HFFc6 (cell line): ENCODE data around the gene SLC6A15. TPM values are rescaled to one million over a fixed set of nuclear protein-coding genes. Genes with fewer than 3 reads are reported as not detected.

ENCODE experiments used
- DNase-seq: peaks from one replicate; pipeline ENCODE4 v3.0.0-alpha.2; 2018
- H3K27ac Mint-ChIP-seq: 2 replicates; pipeline ENCODE4 v1.8.0; 2020; ENCODE audit warnings: mild to moderate bottlenecking, mixed read lengths
- H3K27me3 Mint-ChIP-seq: 2 replicates; pipeline ENCODE4 v1.8.0; 2021; ENCODE audit warnings: mild to moderate bottlenecking, moderate library complexity, mixed read lengths; ENCODE audit not compliant: insufficient read depth
- H3K36me3 Mint-ChIP-seq: 2 replicates; pipeline ENCODE4 v1.8.0; 2021; ENCODE audit warnings: low read depth, mixed read lengths
- H3K4me1 Mint-ChIP-seq: 2 replicates; pipeline ENCODE4 v1.8.0; 2020; ENCODE audit warnings: low read depth, mixed read lengths
- H3K4me3 Mint-ChIP-seq: 2 replicates; pipeline ENCODE4 v1.8.0; 2020; ENCODE audit warnings: mild to moderate bottlenecking, moderate library complexity, mixed read lengths
- H3K9me3 Mint-ChIP-seq: 2 replicates; pipeline ENCODE4 v1.8.0; 2020; ENCODE audit warnings: mild to moderate bottlenecking, mixed read lengths
- long read RNA-seq: library from polyadenylated mRNA; unstranded; transcript quantifications from one replicate; pipeline ENCODE4 v2.0.0, GENCODE V29; 2019
- total RNA-seq, 6 experiments: library from RNA; stranded (reverse); fragmentation: NEBNext Ultra II Directional; extraction: Animal tissue kit (Norgen Biotek cat#: 25700); gene quantifications; 2 replicates in 1 of 6; 3 replicates in 5 of 6; pipeline ENCODE4 v1.2.3, GENCODE V29; 2021
- TF ChIP-seq, protein P1 (sequence below): fragments of 200-600 bp; sonication (generic); IDR thresholded peaks from 2 replicates; pipeline ENCODE4 v1.5.0; 2021; ENCODE audit warnings: antibody characterized with exemption, mild to moderate bottlenecking

Gene SLC6A15
- not detected for total RNA-seq
- long read RNA-seq: 0 reads

- peak within 1 kb of the TSS; percentile 88 for H3K4me3 Mint-ChIP-seq
- no peak within 1 kb of the TSS for H3K27ac Mint-ChIP-seq
These were observed at the start of gene SLC6A15 for GRCh38 chr12:84912198-84913128. Gene SLC6A15 (minus strand): TSS chr12:84912799. CDS start chr12:84892120, 20,679 bp downstream.

GRCh38 chr12:84960918-84961317 is 48.3 kb upstream of the SLC6A15 start:
- TF ChIP-seq, protein P1, sequence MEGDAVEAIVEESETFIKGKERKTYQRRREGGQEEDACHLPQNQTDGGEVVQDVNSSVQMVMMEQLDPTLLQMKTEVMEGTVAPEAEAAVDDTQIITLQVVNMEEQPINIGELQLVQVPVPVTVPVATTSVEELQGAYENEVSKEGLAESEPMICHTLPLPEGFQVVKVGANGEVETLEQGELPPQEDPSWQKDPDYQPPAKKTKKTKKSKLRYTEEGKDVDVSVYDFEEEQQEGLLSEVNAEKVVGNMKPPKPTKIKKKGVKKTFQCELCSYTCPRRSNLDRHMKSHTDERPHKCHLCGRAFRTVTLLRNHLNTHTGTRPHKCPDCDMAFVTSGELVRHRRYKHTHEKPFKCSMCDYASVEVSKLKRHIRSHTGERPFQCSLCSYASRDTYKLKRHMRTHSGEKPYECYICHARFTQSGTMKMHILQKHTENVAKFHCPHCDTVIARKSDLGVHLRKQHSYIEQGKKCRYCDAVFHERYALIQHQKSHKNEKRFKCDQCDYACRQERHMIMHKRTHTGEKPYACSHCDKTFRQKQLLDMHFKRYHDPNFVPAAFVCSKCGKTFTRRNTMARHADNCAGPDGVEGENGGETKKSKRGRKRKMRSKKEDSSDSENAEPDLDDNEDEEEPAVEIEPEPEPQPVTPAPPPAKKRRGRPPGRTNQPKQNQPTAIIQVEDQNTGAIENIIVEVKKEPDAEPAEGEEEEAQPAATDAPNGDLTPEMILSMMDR: no peak
- Mint-ChIP-seq H3K36me3 (no peaks in the 10 kb centered on the region), H3K27ac (no peak overlapping the region), H3K4me3 (no peak overlapping the region), H3K9me3 (peaks cover 4% of the 10 kb centered on the region), H3K27me3 (no peaks in the 10 kb centered on the region; the same call in 1 of the 2 replicates), H3K4me1 (no peaks in the 10 kb centered on the region)
- no peak for DNase-seq

More at GRCh38 chr12:84912198-84913128, at the start of gene SLC6A15:
- H3K36me3 Mint-ChIP-seq: no peaks in the 10 kb centered on the region
- no peak for DNase-seq
- peaks cover 18% of the 10 kb centered on the region for H3K27me3 Mint-ChIP-seq
- TF ChIP-seq, protein P1: peak; percentile 35; the same call in 1 of the 2 replicates
- peaks cover 20% of the 10 kb centered on the region for H3K4me1 Mint-ChIP-seq
- H3K9me3 Mint-ChIP-seq: no peaks in the 10 kb centered on the region

GRCh38 chr12:84955298-84955697 is 42.7 kb upstream of the SLC6A15 start:
- H3K36me3 Mint-ChIP-seq: no peaks in the 10 kb centered on the region
- H3K9me3 Mint-ChIP-seq: no peaks in the 10 kb centered on the region
- H3K4me3 Mint-ChIP-seq: no peak overlapping the region
- H3K27me3 Mint-ChIP-seq: no peaks in the 10 kb centered on the region
- no peaks in the 10 kb centered on the region for H3K4me1 Mint-ChIP-seq
- TF ChIP-seq, protein P1: no peak
- DNase-seq: no peak
- no peak overlapping the region for H3K27ac Mint-ChIP-seq

- no peaks in the 10 kb centered on the region for H3K9me3 Mint-ChIP-seq
- H3K36me3 Mint-ChIP-seq: no peaks in the 10 kb centered on the region
- TF ChIP-seq, protein P1: no peak
- no peaks in the 10 kb centered on the region for H3K27me3 Mint-ChIP-seq
- no peaks in the 10 kb centered on the region for H3K4me1 Mint-ChIP-seq
- no peak overlapping the region for H3K27ac Mint-ChIP-seq
- no peak for DNase-seq
- H3K4me3 Mint-ChIP-seq: no peak overlapping the region
These were observed 41.8 kb upstream of the SLC6A15 start for GRCh38 chr12:84954415-84954814.

DNA sequence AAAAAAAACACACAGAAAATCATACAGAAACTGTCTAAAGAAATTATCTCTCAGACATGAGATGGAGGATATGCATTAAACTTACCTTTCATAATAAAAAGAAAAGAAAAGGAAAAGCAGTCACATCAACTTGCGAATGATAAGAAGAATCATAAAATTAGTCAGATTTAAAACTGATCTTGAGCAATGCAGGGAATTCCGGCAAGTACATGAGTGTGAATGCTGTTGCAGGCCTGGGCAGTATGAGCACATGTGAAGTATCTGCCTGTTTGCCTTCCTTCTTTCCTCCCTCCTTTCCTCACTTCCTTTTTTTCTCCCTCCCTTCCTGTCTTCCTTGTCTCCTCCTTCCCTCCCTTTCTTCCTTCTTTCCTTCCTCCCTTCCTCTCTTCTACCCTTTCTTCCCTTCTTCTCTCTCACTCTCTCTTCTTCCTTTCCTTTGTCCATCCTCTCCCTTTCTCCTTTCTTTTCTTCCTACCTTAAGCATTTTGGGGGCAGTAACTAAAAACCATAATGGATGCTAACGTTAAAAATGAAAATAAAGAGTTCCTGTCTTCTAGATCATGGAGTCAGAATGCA is 38.5 kb upstream of the SLC6A15 start:
- Mint-ChIP-seq H3K27ac (no peak overlapping the region), H3K4me3 (no peak overlapping the region), H3K27me3 (no peaks in the 10 kb centered on the region), H3K36me3 (no peaks in the 10 kb centered on the region), H3K9me3 (no peaks in the 10 kb centered on the region), H3K4me1 (no peaks in the 10 kb centered on the region)
- TF ChIP-seq, protein P1: no peak
- DNase-seq: no peak
